Kidney (tissue), 14 donors: ENCODE measurements around the gene PPP2R1B. TPM values are rescaled to one million over a fixed set of nuclear protein-coding genes. Genes with fewer than 3 reads are reported as not detected.

Experiments
- DNase-seq, 5 donors: peaks; one replicate each; pipeline ENCODE4 v3.0.0-alpha.2; 2013 to 2020
- FAIRE-seq: peaks from 2 replicates; lab custom pipeline; 2012; peaks lifted over from hg19 to GRCh38; lab: Jason Lieb, UNC
- H3K27ac ChIP-seq, 2 donors: one replicate each; pipeline ENCODE4 v1.7.0; 2013; ENCODE audit warnings: low read depth in 2 of 2, low read length in 2 of 2, inconsistent platforms in 1 of 2
- H3K27me3 ChIP-seq: one replicate; pipeline ENCODE4 v1.7.1; 2013; ENCODE audit warnings: low read length, inconsistent platforms; ENCODE audit not compliant: control insufficient read depth, insufficient read depth
- H3K36me3 ChIP-seq, 3 donors: one replicate each; pipeline versions ENCODE4 v1.7.0 to v1.7.1; 2013; ENCODE audit warnings: low read length in 3 of 3, control low read depth in 1 of 3, inconsistent platforms in 1 of 3; ENCODE audit not compliant: insufficient read depth in 3 of 3, control insufficient read depth in 2 of 3
- H3K4me1 ChIP-seq, 3 donors: one replicate each; pipeline versions ENCODE4 v1.7.0 to v1.7.1; 2013; ENCODE audit warnings: low read length in 3 of 3, inconsistent platforms in 1 of 3, low read depth in 1 of 3; ENCODE audit not compliant: control insufficient read depth in 2 of 3, insufficient read depth in 2 of 3
- H3K4me3 ChIP-seq, 3 donors: one replicate each; pipeline versions ENCODE4 v1.7.0 to v1.8.1; 2013; ENCODE audit warnings: low read length in 3 of 3, control low read depth in 1 of 3, inconsistent platforms in 1 of 3
- H3K9ac ChIP-seq, 3 donors: one replicate each; pipeline versions ENCODE4 v1.7.0 to v1.7.1; 2013; ENCODE audit warnings: low read length in 3 of 3, control low read depth in 1 of 3, inconsistent platforms in 1 of 3
- H3K9me3 ChIP-seq, 3 donors: one replicate each; pipeline versions ENCODE4 v1.7.0 to v1.7.1; 2013; ENCODE audit warnings: low read length in 3 of 3, control low read depth in 1 of 3, inconsistent platforms in 1 of 3; ENCODE audit not compliant: control insufficient read depth in 2 of 3, insufficient read depth in 1 of 3
- CTCF ChIP-seq: IDR thresholded peaks from 3 replicates; pipeline ENCODE4 v1.5.1; 2012; ENCODE audit warnings: mild to moderate bottlenecking, moderate library complexity, borderline replicate concordance; ENCODE audit not compliant: insufficient read depth; ENCODE audit errors: extremely low read depth
- intact Hi-C: fragments of 100-400 bp; cut with DNase I; formaldehyde crosslinking; loops from one replicate; pipeline ENCODE4 v1.11.1; 2022
- polyA plus RNA-seq: library from polyadenylated mRNA; stranded (reverse); fragments of 350-450 nt; fragmentation: Illumina TruSeq; extraction: RNeasy Lipid Tissue Mini Kit (QIAGEN cat#74804); gene quantifications from one replicate; pipeline ENCODE4 v1.2.3, GENCODE V29; 2014; ENCODE audit warnings: low read depth, low replicate concordance; ENCODE audit not compliant: insufficient read depth
- total RNA-seq: library from RNA; stranded (reverse); fragmentation: NEBNext Ultra II Directional; extraction: Animal tissue kit (Norgen Biotek cat#: 25700); gene quantifications from one replicate; pipeline ENCODE4 v1.2.1, GENCODE V29; 2021
- donor health status: control.
- donor health status: control.
- donor health status: control.
- donor health status: control.
- donor health status: control.
- donor health status: DM: yes; HTN: yes; CAD: no.
- donor health status: Normal renal cell carcinoma (clear cell type).

Gene PPP2R1B
- total and polyA plus RNA-seq, 2 donors from 2014 or later: 11.7 to 35.5 TPM

GRCh38 chr11:111762526-111762925, 3.7 kb downstream of the PPP2R1B start:
- intact Hi-C loops: no loop called here
- Histone ChIP-seq H3K4me1 (peaks cover 4 to 18% (median 6%) of the 10 kb centered on the region in 3 donors), H3K27ac (no peak overlapping the region), H3K27me3 (no peaks in the 10 kb centered on the region), H3K4me3 (no peak overlapping the region), H3K9ac (no peak overlapping the region), H3K36me3 (peaks cover 8 to 40% (median 22%) of the 10 kb centered on the region in 3 donors), H3K9me3 (no peaks in the 10 kb centered on the region)
- FAIRE-seq: no peak
- no peak for TF ChIP-seq CTCF
- DNase-seq: no peak

GRCh38 chr11:111761036-111761435, 5.2 kb downstream of the PPP2R1B start:
- intact Hi-C loops: no loop called here
- peaks cover 2 to 11% (median 4%) of the 10 kb centered on the region in 3 donors for H3K4me1 ChIP-seq
- H3K27ac ChIP-seq: no peak overlapping the region
- H3K9ac ChIP-seq: no peak overlapping the region
- H3K4me3 ChIP-seq: no peak overlapping the region
- no peaks in the 10 kb centered on the region for H3K27me3 ChIP-seq
- H3K36me3 ChIP-seq: peaks cover 10 to 42% (median 22%) of the 10 kb centered on the region in 3 donors
- FAIRE-seq (no peak), DNase-seq (no peak)
- no peak for TF ChIP-seq CTCF
- H3K9me3 ChIP-seq: no peaks in the 10 kb centered on the region

GRCh38 chr11:111759778-111760407, 6.3 kb downstream of the PPP2R1B start:
- Histone ChIP-seq H3K4me3 (no peak overlapping the region), H3K27ac (peak overlapping the region in 1 of 2 donors; percentile 54), H3K9ac (peak overlapping the region in 1 of 3 donors; percentile 38)

More at GRCh38 chr11:111759778-111760407, 6.3 kb downstream of the PPP2R1B start:
- H3K9me3 ChIP-seq: no peaks in the 10 kb centered on the region
- intact Hi-C loops: no loop called here
- no peaks in the 10 kb centered on the region for H3K27me3 ChIP-seq
- peaks cover 2 to 9% (median 2%) of the 10 kb centered on the region in 3 donors for H3K4me1 ChIP-seq
- no peak for TF ChIP-seq CTCF
- DNase-seq: no peak
- FAIRE-seq: no peak
- H3K36me3 ChIP-seq: peaks cover 10 to 46% (median 25%) of the 10 kb centered on the region in 3 donors
